Measurements from ENCODE around the gene RNF157.

GRCh38 chr17:76124582-76125390 is 115.5 kb downstream of the RNF157 start:
- TF ChIP-seq CTCF (IDR thresholded peaks at IDR 0.05 in 2 of 3, conservative IDR thresholded peaks at IDR 0.05 in 1 of 3; ENCODE audit: borderline replicate concordance in 1 of 3, insufficient read depth in 1 of 3, low read depth in 2 of 3, low read length in 2 of 3), result peak in 2 of 3 experiments; percentile 50 to 62; a peak in 4 of 6 replicates
- no peak for TF ChIP-seq RAD21 (IDR thresholded peaks at IDR 0.05; ENCODE audit: low read depth)
- no peak for TF ChIP-seq SP1 (IDR thresholded peaks at IDR 0.05; ENCODE audit: low read depth)
- TF ChIP-seq YY1 (IDR thresholded peaks at IDR 0.05; ENCODE audit: extremely low read depth, insufficient replicate concordance, low read depth, low read length), result no peak
- no peak for TF ChIP-seq EZH2phosphoT487 (IDR thresholded peaks at IDR 0.05; ENCODE audit: borderline replicate concordance)
- TF ChIP-seq POLR2A (IDR thresholded peaks at IDR 0.05; ENCODE audit: borderline replicate concordance, extremely low read depth, insufficient read depth, insufficient read length), result no peak
- TF ChIP-seq POLR2AphosphoS5 (IDR thresholded peaks at IDR 0.05; ENCODE audit: low read depth, low read length), result no peak
- no peak for TF ChIP-seq ZNF274 (IDR thresholded peaks at IDR 0.05; ENCODE audit: low read depth, low read length)
- TF ChIP-seq ZBTB33 (IDR thresholded peaks at IDR 0.05; ENCODE audit: extremely low read depth, insufficient replicate concordance, low read length), result no peak

Data from HCT116 (cell line).